ENCODE measurements around the gene ERGIC1.
"Not testable (repeated sequence)": the region's sequence is repeated elsewhere in the genome, so short reads cannot be mapped to it uniquely, and the experiment has no call there.

Gene ERGIC1

GRCh38 chr5:172856336-172856735, 22.3 kb downstream of the ERGIC1 start:
- no peak overlapping the region for H3K4me3 ChIP-seq
- peak overlapping the region in 11 of 21 experiments; percentile 24 to 88 (median 72) for H3K27ac ChIP-seq

DNA sequence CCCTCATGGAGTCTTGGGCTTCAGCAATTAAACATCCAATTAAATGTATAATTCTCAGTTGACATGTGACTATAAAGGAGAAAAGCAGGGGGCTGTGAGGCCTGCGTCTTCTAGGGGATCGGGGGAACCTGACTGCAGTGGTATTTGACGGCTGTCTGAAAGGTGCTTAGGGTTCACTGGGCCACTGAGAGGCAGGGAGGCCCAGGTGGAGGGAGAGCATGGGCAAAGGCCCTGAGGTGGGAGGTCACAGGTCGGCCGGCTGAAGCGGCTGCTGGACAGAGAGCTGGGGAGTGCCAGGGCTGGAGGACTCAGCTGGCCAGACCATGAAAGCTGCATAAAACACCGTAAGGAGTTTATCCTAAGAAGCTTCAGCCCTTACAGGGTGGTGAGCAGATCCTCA, 23.9 kb downstream of the ERGIC1 start:
- Histone ChIP-seq H3K27ac (peak overlapping the region in 8 of 21 experiments; percentile 72 to 88 (median 80)), H3K4me3 (no peak overlapping the region)

DNA sequence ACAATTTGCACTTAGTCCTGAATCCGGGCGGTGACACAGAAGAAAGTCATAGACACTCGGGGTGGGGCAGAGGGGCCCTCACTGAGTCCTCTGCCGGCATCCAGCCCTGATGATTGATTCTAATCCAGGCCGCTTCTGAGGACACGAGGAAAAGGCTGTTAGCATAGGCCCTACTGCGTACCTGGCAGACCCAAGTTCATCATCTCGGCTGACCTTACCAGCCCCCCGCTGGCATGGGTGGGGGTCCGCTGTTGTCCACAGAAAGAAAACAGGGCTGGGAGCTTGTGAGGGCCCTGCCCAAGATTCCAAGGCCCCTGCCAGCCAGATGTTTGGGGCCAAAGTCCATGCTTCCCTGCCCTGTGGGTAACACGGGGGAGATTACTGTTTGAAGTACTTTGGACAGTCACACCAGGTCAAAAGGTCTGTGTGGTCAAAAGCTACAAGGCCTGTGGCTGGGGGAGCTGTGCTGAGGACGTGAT, 24.5 kb downstream of the ERGIC1 start:
- Histone ChIP-seq H3K27ac (peak overlapping the region in 13 of 21 experiments; percentile 22 to 88 (median 78)), H3K4me3 (no peak overlapping the region)

GRCh38 chr5:172858990-172859811, 25.1 kb downstream of the ERGIC1 start:
- Histone ChIP-seq H3K4me3 (no peak overlapping the region), H3K27ac (peak overlapping the region in 16 of 21 experiments; percentile 22 to 88 (median 70))

DNA sequence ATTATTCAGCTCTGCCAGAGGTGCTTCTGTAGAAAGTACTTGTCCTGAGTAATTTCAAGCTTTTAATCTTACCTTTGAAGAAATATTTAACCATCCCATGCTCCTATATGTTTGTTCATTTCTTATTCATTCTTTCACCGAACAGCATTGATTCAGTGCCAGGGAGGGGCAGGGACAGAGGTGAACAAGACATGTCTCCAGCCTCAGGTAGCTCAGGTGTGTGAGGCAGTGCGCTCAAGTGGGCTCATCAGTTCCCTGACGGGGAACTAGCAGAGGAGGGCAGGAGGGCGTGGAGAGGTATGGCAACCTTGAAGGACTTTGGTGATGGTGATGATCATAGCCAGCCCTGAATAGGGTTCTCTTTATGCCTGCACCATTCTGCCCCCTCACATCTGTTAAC, 25.9 kb downstream of the ERGIC1 start:
- H3K27ac ChIP-seq, result peak overlapping the region in 16 of 21 experiments; percentile 24 to 88 (median 70)
- no peak overlapping the region for H3K4me3 ChIP-seq

DNA sequence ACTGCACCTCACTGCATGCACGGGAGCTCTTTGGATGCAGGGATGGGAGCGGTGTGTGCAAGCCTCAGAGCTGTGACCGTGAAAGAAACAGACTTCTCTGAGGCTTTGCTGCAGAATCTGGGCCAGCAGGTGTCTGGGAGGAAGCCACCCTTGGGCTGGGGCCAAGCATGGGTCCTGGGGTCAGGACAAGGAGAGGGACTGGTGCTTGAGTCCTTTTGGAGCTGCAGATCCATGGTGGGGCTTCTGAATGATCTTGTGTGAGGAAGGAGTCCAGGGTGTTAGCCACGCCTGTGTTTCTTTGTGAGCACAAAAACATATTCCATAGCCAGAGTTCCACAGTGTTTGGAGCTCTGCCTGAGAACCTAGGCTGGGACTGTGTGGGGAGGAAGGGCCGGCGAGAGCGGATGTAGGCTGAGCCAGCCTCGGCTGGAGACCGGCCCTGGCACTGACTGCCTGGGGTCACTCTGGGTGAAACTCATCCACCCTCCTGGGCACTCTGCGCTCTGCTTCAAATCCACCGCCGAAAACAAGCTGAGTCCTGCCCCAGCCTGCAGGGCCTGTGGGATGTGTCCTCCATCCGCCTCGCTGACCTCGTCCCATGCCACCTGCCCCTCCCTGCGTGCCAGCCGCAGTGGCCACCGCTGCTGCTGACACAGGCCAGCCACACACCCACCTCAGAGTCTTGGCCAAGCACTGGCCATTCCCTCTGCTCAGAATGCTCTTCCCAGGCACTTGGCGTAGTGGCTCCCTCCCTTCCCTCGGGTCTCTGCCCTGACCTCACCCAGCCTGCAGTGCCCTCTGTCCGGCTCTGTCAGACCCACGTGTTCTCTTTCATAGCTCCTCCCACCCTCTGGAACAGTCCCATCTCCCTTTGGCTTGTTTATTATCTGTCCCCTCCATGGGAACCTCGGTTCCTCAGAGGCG, 26.7 kb downstream of the ERGIC1 start:
- Histone ChIP-seq H3K4me3 (no peak overlapping the region), H3K27ac (peak overlapping the region in 19 of 21 experiments; percentile 3 to 88 (median 66))

GRCh38 chr5:172861461-172861860, 27.4 kb downstream of the ERGIC1 start:
- no peak overlapping the region for H3K4me3 ChIP-seq
- peak overlapping the region in 12 of 21 experiments; percentile 16 to 88 (median 78) for H3K27ac ChIP-seq

- Histone ChIP-seq H3K27ac (peak overlapping the region in 2 of 21 experiments; percentile 46), H3K4me3 (no peak overlapping the region)
Measured at GRCh38 chr5:172862165-172862801, 28.2 kb downstream of the ERGIC1 start.

DNA sequence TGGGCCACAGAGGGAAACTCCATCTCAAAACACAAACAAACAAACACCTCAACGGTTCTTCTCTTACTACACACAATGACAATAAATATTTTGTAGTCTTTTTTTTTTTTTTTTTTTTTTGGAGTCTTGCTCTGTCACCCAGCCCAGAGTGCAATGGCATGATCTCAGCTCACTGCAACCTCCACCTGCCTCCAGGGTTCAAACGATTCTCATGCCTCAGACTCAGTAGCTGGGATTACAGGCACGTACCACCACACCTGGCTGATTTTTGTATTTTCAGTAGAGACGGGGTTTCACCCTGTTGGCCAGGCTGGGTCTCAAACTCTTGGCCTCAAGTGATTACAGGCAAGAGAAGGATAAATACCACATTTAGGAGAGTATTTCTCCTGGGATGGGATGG, 30.1 kb downstream of the ERGIC1 start:
- H3K27ac ChIP-seq, H3K4me3 ChIP-seq: not testable (repeated sequence)

GRCh38 chr5:172864747-172865146, 30.7 kb downstream of the ERGIC1 start:
- Histone ChIP-seq H3K4me3 (no peak overlapping the region), H3K27ac (no peak overlapping the region)

DNA sequence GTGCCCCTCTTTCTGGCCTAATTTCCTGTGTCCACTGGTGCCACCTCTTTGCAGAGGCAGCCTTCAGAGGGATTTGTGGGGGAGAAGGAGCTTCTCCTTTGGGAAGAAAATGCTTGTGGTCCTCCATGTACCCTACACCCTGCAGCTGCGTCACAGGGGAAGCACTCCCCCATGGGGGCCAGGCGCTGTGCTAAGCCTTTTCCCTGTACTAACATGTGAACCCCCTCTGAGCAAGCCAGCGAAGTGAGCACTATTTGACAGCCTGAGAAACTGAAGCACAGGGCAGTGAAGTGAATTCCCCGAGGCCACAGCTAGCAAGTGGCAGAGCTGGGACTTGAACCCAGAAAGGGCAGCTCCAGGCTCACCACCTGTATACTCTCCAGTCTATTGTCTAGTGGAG, 32.3 kb downstream of the ERGIC1 start:
- peak overlapping the region in 1 of 21 experiments; percentile 30 for H3K27ac ChIP-seq
- H3K4me3 ChIP-seq, result no peak overlapping the region

DNA sequence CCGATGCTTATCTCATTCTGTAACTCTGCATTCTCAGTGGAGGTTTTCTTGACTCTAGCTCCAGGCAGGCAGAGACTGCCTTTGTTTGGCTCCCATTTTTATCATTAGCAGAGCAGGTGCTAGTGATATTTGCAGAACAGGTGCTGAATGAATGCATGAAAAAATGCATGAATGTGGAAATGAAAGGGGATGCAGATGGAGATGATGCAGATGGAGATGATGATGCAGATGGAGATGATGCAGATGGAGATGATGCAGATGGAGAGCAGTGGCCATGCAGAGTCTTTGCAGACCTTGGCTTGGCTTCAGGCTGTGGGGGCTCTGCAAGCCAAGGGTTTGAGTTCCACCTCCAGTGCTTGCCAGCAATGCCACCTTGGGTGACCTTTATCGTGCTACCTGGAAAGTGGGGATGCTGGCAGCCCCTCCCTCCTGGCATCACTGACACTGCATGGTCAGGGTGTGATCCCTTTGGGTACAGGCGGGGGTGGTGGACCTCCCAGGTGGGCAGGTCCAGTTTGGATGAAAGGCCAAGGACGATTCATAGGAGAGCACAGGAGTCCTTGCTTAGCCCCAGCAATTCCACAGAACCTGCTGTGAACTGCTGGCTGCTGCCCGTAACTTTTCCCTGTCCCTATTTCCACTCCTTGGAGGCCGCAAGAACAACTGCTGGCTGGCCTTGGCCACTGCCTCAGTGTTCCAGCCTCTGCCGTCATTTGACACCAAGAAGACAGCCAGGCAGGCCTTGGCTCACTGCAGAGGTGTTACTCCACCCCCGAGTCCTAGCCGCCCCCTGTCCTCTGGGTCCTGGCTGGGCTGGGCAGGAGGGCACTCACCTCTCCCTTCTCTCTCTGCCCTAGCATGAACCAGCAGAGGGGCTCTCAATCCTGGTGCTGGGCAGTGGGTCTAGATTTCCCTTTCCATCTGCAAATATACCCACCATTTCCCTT, 33.0 kb downstream of the ERGIC1 start:
- no peak overlapping the region for H3K4me3 ChIP-seq
- H3K27ac ChIP-seq, result peak overlapping the region in 7 of 21 experiments; percentile 9 to 83 (median 45)

- peak overlapping the region in 8 of 21 experiments; percentile 9 to 83 (median 64) for H3K27ac ChIP-seq
- H3K4me3 ChIP-seq, result no peak overlapping the region
Measured at GRCh38 chr5:172867761-172868435, 33.8 kb downstream of the ERGIC1 start.

DNA sequence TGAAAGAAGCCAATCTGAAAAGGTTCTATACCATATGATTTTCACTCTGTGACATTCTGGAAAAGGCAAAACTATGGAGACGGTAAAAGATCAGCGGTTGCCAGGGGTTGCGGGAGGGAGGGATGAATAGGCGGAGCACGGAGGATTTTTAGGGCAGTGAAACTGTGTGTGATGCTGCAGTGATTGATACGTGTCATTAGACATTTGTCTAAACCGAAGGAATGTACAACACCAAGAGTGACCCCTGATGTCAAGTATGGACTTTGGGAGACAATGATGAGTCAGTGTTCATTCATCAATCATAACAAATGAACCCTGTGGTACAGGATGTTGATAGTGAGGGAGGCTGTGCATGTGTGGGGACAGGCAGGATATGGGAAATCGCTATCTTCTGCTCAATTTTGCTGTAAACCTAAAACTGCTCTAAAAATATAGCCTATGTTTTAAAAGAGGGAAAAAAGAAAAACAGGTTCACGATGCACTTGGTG, 34.4 kb downstream of the ERGIC1 start:
- Histone ChIP-seq H3K4me3 (no peak overlapping the region), H3K27ac (peak overlapping the region in 15 of 21 experiments; percentile 52 to 88 (median 74))

GRCh38 chr5:172868924-172869591, 35.0 kb downstream of the ERGIC1 start:
- H3K27ac ChIP-seq, result peak overlapping the region in 18 of 21 experiments; percentile 23 to 88 (median 74)
- no peak overlapping the region for H3K4me3 ChIP-seq

DNA sequence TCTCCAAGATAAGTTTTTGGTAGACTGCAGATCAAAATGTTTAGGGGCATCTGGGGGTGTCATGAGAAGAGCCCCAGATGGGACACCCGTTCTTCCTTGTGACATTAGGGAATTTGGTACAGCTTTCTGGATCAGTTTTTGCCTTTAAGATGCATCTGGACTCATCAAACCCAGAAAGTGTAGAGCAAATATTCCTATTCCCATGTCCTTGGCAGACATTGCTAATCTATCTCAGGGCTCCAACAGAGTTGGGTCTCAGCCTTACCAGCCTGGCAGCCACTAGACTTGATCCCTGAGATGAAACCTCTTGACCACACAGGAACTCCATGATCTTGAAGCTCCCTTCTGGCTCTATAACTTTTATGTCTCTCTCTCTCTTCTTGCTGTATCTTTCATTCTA, 35.6 kb downstream of the ERGIC1 start:
- H3K27ac ChIP-seq, result peak overlapping the region; percentile 3 to 88 (median 74)
- H3K4me3 ChIP-seq, result no peak overlapping the region

- peak overlapping the region; percentile 3 to 88 (median 74) for H3K27ac ChIP-seq
- H3K4me3 ChIP-seq, result no peak overlapping the region
Measured at GRCh38 chr5:172870291-172870714, 36.3 kb downstream of the ERGIC1 start.

All from skin epidermis (tissue), 12 donors.